Inflammatory macrophage treated with lipopolysaccharide for 4 hours (primary cell): Measurements from ENCODE around the gene ARHGAP27.

Experiments
- DNase-seq: peaks from one replicate; pipeline ENCODE4 v3.0.0-alpha.2; 2020

Gene ARHGAP27

GRCh38 chr17:45430738-45431530 is 1.7 kb downstream of the ARHGAP27 start:
- peak; percentile 79 for DNase-seq

- no peak for DNase-seq
Measured at GRCh38 chr17:45430006-45430737, 2.5 kb downstream of the ARHGAP27 start.

GRCh38 chr17:45429339-45430005 is 3.2 kb downstream of the ARHGAP27 start:
- no peak for DNase-seq

GRCh38 chr17:45428931-45429338 is 3.7 kb downstream of the ARHGAP27 start:
- DNase-seq = peak; percentile 84

- DNase-seq = peak; percentile 68
Measured at GRCh38 chr17:45428050-45428617, 4.5 kb downstream of the ARHGAP27 start.

GRCh38 chr17:45427181-45427835 is 5.4 kb downstream of the ARHGAP27 start:
- DNase-seq = no peak

- DNase-seq = no peak
Measured at GRCh38 chr17:45426561-45426960, 6.1 kb downstream of the ARHGAP27 start.

GRCh38 chr17:45425984-45426413 is 6.7 kb downstream of the ARHGAP27 start:
- DNase-seq = no peak

- DNase-seq = peak; percentile 43
Measured at GRCh38 chr17:45425125-45425983, 7.3 kb downstream of the ARHGAP27 start.

- no peak for DNase-seq
Measured at GRCh38 chr17:45424769-45425124, 7.9 kb downstream of the ARHGAP27 start.

- DNase-seq = no peak
Measured at GRCh38 chr17:45423975-45424335, 8.7 kb downstream of the ARHGAP27 start.

GRCh38 chr17:45423304-45423974 is 9.2 kb downstream of the ARHGAP27 start:
- no peak for DNase-seq

- peak; percentile 61 for DNase-seq
Measured at GRCh38 chr17:45414990-45415881, 17.4 kb downstream of the ARHGAP27 start.

GRCh38 chr17:45413498-45413923 is 19.2 kb downstream of the ARHGAP27 start:
- peak; percentile 94 for DNase-seq

- DNase-seq = peak; percentile 47
Measured at GRCh38 chr17:45411348-45412105, 21.1 kb downstream of the ARHGAP27 start.

GRCh38 chr17:45410144-45411091 is 22.3 kb downstream of the ARHGAP27 start:
- DNase-seq = peak; percentile 64

- DNase-seq = no peak
Measured at GRCh38 chr17:45409659-45410076, 23.0 kb downstream of the ARHGAP27 start.
